HG03432 (cell line): ENCODE measurements around the gene TRIM17.
"Not testable (repeated sequence)": the region's sequence is repeated elsewhere in the genome, so short reads cannot be mapped to it uniquely, and the experiment has no call there.

Experiments used
- ATAC-seq: cut with Tn5 transposase; IDR thresholded peaks from one replicate; pipeline ENCODE4 v1.9.1; 2021; ENCODE audit warnings: mild to moderate bottlenecking, moderate library complexity; ENCODE audit not compliant: unreplicated experiment

The TRIM17 gene

DNA sequence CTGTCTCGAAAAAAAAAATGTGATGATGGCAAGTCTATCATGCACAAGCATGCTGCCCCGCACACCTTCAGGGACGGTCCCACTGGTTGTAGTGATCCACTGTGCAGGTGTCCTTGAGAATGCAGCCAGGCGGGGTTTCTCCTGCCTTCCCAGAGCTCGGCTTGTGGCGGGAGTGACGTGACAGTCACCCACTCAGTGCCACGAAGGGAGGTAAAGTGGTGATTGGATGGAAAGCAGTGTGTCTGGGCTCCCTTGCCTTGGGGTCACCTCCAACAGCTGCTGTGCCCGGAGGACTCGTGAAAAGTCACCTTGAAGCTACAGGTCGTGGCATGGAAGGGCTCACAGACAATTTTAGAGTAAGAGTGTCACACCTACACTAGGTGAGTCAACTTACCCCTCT is 33.5 kb upstream of the TRIM17 start:
- ATAC-seq, result no peak

DNA sequence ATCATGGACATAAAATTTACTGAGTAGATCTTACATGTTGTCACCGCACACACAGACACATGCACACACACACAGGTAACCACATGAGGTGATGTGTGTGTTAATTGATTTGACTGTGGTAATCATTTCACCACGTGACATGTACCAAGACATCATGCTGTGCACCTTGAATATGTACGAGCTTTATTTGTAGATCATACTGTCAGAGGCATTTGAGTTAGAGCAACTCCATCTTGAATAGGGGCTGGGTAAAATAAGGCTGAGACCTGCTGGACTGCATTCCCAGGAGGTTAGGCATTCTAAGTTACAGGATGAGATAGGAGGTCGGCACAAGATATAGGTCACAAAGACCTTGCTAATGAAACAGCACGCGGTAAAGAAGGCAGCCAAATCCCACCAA is 31.7 kb upstream of the TRIM17 start:
- no peak for ATAC-seq

DNA sequence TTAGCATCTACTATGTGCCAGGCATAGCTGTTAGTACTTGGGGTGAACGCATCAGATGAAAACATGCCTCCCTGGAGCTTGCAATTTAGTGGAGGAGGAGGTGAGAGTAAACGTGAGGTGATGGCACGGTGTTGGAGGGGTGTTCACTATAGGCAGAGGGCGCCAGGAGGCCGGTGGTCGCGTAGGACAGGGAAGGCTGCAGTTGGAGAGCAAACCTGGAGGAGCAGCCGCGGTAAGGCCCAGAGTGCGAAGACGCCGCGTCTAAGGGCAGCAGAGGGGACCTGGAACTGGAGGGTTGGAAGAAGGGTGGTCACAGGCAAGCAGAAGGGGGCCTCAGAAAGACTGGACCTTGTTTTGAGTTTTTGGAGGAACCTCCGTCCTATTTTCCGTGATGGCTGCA is 30.2 kb upstream of the TRIM17 start:
- no peak for ATAC-seq

DNA sequence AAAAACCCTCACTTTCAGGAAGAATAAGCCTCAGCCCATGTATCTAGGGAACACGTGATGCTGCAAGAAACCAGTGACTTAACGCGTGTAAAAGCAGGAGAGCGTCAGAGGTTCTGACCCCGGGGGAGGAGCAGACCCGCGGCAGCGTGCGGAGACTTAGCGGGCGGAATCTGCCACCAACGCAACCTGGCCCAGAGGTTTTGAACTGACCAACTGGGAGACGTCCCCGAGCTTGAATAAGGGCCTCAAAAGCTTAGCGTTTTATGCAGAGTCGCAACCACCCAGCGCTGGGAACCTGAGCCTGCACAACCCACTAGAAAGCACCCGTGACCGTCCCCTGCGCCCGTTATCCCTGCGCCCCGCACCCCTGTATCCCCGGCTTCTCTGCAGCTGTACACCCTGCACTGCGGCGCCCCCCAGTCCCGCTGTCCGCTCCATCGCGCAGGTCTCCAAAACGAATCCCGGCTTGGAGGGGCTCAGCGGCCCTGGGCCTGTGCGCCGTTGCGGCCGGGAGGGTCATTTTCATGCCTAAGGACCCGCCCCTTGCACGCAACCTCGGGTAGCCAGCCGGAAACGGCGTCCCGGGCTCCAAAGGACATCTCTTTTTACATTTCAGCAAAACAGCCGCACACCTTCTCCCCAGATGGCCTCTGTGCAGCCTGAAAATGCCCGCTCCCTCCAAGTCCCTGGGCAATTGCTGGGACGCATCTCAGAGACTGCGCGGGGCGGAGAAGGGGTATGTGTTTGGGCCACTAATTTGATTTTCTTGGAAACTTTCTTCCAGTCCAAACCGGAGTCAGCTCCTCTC is 29.4 kb upstream of the TRIM17 start:
- ATAC-seq, result peak; percentile 75

DNA sequence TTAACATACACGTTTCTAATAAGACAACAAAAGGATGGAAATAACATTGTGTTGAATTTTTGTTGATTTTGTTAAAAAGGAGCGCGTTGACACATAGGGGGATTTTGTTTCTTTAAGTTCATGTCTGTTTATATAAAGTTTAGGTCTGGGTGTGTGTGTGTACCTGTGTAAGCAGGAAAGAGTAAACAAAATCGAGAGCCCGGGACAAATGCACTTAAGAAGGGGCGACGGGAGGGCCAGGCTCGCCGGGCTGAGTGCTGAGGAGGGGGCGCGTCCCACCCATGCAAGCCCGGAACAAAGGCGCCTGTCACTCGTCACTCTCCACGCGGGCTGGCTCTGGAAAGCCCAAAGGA is 28.8 kb upstream of the TRIM17 start:
- ATAC-seq, result peak; percentile 19

DNA sequence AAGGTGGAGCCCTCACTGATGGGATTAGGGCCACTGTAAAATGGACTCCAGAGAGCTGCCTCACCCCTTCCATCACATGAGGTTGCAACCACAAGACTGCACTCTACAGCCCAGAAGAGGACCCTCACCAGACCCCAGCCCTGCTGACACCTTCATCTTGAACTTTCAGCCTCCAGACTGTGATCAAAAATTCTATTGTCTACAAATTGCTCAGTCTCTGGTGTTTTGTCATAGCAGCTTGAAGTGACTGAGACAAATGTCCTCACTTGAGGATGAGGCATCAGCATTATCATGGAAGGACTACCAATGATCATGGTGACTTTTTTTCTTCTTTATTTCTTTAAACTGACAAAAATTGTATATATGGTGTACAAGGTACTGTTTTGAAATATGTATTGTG is 26.7 kb upstream of the TRIM17 start:
- no peak for ATAC-seq

DNA sequence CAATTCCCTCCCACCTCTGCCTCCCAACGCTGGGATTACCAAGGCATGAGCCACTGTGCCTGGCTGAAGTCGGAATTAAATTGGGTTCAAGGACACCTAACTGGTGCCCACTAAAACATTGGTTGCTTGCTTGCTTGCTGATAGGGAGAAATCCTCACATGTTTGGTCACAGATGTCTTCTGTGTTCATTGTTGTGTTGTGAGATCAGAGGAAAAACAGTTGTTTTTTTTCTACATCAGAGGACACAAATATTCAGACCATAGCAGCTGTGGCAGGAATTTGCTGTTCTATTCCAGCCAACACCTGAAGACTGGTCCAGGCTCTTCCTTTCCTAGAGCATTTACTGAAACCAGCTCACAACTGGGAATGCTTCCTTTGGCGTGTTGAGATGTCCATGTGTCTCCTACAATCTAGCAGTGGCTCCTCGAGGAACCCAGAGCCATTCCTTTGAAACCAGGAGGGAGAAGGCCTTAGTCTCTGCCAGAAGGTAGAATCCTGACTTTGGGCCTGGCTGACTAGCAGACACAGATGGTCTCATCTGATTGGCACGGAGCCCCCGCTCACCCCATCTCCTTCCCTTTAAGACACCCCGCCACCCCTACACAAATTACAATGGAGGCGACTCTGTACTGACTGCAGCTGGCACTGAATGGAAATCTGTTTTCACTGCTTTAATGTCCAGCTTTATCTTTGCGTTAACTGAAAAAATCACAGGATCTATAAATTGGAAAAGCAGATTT is 24.3 kb upstream of the TRIM17 start:
- no peak for ATAC-seq

DNA sequence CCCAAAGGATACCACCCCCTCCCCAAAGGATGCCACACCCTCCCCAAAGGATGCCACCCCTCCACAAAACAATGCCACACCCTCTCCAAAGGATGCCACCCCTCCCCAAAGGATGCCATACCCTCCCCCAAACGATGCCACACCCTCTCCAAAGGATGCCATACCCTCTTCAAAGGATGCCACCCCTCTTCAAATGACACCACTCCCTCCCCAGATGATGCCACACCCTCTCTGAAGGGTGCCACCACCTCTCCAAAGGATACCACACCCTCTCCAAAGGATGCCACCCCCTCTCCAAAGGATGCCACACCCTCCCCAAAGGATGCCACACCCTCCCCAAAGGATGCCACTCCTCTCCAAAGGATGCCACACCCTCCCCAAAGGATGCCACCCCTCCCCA is 21.6 kb upstream of the TRIM17 start:
- no peak for ATAC-seq

DNA sequence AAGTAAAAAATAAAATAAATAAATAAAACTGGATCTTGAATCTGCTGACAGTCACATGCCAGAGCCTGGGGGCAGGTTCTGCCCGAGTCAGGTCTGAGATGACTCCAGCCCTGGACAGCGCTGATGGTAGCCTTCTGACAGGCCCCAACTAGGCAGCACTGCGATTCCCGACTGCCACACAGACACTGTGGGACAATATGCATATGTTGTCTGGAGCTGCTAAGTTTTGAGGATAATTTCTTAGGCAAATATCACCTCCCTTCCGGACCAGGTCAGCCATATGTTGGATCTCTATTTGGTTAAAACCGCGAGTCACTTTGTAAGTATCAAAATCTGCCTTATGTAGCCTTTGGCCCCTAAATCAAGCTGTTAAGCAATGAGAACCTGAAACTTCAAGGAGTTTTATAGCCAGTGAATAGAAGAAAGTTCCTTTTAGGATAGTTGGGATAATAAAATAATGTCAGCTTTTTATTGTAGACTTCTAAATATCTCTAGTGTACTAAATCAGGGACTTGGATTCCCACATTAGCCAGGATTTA is 20.8 kb upstream of the TRIM17 start:
- no peak for ATAC-seq

DNA sequence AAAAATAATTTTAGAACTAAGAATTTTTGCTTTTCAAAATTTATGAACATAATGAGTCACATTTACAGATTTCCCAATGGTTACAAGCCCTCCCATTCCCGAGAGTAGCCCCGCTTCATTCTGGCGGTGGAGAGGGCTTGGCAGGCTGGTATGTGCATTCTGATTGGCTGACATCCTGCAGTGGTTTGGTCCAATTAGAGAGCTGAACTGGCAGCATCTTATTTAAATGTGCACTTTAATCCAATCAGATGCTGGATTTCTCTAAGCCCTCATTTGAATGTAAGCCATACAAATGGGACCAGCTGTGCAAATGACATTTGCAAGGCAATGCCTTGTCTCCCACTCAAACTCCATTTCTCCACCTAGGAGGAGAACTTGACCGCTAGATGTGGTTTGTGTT is 18.0 kb upstream of the TRIM17 start:
- ATAC-seq, result no peak

DNA sequence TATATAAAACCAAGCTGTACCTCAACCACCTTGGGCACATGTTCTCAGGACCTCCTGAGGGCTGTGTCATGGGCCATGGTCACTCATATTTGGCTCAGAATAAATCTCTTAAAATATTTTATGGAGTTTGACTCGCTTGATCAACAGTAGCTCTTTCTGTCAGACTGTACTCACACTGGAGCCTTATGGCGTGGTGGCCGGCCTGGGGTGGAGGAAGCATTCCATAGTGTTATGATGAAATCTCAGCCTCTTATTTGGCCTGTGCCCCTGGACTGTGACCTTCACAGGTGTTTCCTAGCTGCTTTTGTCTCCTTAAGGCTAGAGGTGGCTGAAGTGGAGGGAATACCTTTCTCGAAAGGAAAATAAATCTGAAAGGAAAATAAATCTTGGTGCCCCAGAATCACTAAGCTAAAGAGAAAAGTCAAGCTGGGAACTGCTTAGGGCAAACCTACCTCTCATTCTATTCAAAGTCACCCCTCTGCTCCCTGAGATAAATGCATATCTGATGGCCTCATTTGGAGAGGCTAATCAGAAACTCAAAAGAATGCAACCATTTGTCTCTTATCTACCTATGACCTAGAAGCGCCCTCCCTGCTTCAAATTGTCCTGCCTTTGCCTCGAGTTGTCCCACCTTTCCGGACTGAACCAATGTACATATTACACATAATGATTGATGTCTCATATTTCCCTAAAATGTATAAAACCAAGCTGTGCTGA is 16.8 kb upstream of the TRIM17 start:
- ATAC-seq, result not testable (repeated sequence)

DNA sequence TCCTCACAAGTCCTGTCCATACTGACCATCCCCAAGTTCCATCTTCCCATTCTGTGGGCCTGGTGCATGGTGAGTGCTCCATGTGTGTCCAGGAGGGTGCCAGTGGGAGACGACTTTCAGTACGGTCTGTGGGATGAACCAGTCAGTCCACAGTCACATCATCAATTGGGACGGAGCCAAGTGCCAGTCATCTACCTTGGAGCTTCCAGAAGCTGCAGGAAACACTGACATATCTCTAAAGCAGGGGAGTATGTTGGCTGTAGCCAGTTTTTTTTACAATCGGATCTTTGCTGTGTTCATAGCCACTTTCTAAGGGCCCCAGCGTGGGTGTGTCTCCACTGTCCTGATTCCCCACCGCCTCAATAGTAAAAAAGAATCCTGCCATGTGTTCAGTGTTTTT is 13.6 kb upstream of the TRIM17 start:
- ATAC-seq, result no peak

DNA sequence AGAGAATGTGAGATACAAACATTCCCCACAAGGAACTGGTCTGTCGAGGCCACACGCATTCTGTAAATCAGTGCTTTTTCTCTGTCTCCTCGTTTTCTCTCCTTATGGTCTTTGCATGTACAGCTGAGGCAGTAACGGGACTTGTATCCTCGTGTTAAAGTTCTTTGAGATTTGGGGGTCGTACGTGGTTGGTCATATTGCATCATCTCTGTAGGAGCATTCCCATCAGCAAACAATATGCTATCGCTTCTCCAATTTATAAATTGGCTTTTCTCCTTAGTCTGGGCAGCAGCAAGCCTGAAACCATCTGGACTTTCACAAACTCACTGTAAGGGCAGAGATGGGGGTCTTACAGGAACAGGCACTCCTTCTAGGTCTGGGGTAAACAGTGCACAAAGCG is 13.0 kb upstream of the TRIM17 start:
- no peak for ATAC-seq

DNA sequence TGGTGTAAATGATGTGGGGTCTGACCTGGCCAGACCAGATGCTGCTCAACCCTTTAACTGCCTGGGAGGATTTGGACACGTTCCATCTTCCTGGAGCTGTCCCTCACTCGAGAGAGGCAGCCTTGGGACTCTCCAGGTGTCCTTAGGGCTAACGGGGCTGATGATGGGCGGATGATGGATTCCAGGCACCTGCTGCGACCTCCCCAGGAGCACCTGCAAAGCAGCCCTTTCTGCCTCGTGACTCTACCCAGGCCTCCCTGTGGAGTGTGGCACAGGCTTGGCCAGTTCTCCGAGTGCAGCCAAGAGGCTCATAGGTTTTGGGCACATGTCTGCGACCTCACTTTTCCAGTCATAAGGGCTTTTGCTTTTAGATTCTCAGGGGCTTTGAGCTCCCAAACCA is 12.3 kb upstream of the TRIM17 start:
- no peak for ATAC-seq

DNA sequence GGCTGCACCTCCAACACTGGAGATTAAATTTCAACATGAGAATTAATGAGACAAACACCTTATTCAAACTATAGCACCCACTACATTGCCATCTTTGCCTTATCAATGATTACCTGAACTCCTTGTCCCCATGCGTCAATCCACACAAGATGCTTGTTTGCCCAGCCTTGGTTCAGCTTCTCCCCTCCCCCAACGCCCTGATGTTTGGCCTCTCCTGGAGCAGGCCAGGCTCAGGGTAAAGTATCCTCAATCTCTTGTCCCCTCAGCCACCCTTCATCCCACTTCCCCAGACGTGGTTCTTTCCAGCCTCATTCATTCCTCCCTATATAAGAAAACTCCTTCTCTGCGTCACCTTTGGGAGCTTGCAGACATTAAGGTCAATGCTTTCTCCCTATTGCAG is 11.8 kb upstream of the TRIM17 start:
- no peak for ATAC-seq

DNA sequence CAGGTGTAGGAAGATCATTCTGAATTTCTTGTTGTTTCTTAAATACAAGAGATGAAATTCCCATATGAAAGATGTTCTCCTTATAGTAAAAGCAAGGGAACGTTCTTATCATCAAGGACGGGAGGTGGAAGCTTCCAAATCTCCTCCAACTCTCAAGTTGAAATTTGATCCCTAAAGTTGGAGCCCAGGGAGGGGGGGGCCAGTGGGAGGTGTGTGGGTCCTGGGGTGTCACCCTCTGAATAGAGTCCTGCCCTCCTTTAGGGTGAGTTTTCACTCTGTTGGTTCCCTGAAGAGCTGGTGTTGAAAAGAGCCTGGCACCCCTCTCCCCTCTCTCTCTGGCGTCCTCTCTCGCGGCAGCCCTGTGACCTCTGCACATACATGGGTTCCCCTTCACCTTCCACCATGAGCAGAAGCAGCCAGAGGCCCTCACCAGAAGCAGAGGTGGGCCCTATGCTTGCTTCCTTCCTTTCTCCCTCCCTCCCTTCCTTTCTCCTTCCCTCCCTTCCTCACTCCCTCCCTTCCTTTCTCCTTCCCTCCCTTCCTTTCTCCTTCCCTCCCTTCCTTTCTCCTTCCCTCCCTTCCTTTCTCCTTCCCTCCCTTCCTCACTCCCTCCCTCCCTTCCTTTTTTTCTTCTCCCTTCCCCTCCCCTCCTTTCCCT is 10.0 kb upstream of the TRIM17 start:
- ATAC-seq, result no peak

DNA sequence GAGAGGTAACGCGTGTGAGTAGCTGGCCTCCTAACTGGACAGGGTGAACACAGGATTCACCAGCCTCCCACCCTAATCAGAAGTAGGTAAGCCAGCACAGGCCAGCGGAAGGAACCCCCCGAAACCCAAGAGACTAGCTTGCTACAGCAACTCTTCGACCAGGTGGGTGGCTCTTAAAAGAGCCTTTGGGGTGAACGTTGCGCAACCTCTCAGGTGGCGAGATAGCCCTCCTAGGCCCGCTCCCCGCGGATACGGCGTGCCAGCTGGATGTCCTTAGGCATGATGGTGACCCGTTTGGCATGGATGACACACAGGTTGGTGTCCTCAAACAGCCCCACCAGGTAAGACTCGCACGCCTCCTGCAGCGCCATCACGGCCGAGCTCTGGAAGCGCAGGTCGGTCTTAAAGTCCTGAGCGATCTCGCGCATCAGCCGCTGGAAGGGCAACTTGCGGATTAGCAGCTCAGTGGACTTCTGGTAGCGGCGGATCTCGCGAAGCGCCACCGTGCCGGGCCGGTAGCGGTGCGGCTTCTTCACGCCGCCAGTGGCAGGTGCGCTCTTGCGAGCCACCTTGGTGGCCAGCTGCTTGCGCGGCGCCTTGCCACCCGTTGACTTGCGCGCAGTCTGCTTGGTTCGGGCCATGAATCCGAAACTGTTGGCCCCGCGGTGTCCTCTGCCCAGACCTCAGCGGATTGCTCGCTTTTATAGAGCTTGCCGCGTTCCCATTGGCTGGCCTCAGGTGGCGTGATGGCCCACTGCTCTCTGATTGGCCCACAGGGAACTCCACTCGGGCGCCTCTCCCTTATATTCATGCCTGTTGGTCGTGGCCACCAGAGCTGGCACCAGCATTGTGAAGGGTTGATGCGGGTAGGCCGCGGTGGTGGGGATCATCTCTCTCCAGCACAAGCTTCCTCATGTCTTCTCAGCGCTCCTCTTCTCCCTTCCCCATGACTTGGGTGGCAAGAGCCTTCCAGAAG is 8.3 kb upstream of the TRIM17 start:
- no peak for ATAC-seq

DNA sequence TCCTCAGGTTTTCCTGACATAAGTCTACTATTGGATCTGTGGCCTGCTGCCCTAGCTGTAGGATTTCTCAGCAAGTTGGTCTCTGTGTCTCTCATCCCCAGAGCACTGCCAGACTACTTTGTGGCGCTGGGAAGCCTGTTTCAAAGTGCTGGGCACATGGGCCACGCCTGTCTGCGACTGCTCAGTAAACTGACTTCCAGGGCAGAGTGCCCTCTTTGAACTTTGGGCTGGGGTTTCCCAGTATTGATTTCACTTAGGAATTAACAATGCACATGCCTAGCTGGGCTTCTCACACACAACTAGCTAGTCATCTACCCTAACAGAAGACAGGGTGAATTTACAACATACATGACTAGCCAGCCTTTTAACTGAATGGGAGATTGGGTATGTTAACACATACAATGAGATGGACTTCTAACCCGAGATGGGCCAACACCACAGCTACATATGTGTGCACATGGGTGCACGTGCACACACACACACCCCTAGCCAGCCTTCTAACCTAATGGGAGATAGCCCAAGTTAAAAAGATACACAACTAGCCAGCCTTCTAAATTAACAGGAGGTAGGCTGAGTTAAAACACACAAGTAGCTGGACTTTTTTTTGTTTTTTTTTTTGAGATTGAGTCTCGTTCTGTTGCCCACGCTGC is 6.9 kb upstream of the TRIM17 start:
- no peak for ATAC-seq

DNA sequence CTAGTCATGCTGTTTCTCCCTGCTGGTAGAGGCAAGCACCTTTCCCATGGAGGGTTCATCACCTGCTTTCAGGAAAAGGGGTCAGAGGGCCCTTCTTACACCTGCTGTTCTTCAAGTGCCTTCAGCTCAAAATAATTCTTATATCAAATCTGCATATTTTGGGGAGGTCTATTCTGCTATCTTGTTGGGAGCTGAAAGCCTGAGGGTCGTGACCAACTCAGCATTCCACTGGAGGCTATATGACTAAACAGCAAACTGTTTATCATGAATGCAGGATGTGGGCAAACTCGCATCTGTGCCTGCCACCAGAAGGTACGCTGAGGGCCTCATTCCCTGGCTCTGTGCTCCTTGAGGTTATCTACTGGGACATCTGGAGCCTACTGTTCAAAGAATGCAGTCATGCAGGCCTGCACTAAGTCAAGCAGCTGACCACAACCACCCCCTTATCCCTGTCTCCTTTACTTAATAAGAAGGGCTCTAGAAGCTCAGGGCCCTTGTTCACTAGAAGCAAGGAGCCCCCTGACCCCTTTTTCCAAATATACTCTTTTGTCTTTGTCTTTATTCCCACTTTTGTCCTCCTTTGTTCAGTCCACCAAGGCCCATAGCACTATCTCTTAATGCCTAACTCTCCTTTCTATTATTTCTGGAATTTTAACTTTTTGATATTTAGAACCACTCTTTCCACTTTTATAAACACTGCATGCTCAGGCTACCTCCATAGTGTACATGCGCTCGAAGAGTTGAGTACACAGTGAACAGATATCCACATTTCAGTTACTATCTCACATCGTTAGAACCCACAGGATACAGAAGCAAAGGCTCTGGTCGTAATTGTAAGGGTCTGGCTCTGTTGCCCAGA is 4.5 kb upstream of the TRIM17 start:
- ATAC-seq, result no peak
